Fibroblast of skin of abdomen (primary cell): ENCODE results near the gene TECPR2.

Experiments
- DNase-seq: peaks from one replicate; pipeline ENCODE4 v3.0.0-alpha.2; 2013

Gene TECPR2

DNA sequence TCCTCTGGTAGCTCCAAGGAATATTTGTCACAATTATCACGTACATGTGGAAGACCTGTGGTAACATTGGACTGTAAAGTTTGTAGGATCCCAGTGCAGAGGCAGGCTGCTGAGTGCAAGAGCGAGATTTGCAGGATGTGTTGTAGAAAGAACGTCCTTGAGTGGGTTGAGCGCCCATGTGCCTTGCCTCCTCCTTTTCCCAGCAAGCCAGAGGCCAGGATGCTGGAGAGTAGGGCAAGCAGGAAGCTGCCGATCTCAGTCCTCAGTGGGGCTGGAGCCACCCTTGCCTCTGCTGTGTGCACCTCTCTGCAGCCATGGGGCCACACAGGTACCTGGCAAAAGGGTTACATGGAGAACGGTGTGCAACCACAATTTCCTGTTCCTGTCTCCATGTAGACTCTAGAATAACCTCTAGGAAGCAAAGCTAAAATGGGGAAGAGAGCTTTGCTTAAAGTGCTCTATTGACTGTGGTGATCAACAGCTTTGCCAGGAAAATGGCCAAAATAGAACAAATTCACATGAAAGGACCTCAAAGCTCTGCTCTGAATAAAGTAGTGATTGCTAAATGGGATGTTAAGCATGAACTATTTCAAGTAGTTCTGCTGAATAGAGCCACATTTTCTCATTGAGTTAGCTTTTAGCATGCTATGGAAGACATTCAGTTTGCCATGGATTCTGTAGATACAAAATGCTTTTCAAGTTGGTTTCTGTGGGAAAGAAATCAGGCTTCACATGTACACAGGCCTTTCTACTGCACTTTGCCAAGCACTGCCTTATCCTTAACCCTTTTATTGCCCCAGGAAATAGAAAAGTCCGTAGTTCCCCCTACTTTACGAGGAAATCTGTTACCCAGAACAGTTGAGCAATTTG, 109.4 kb downstream of the TECPR2 start:
- DNase-seq, result no peak

GRCh38 chr14:102472791-102473150, 110.0 kb downstream of the TECPR2 start:
- DNase-seq, result no peak

DNA sequence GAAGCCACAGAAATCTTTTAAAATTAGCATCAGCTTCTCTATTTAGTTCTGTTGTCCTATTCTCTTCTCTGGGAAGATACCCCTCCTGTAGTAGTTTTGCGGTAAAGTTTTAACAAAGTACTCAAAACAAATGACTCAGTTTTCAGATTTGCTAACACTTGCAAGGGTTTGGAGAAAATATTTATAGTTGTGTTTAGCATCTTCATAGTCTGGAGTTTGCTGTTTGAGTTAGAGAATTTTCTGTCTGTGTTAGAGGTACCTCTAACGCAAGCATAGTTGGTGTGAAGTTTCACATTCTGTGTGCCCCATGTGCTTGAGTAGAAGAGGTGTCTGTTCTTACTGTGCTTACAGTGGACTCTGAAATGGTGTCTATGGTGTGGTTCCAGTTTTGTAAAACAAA, 110.8 kb downstream of the TECPR2 start:
- DNase-seq, result no peak

- DNase-seq, result no peak
These were observed 112.2 kb downstream of the TECPR2 start for GRCh38 chr14:102474934-102475333.

- no peak for DNase-seq
These were observed 116.4 kb downstream of the TECPR2 start for GRCh38 chr14:102479107-102479506.

DNA sequence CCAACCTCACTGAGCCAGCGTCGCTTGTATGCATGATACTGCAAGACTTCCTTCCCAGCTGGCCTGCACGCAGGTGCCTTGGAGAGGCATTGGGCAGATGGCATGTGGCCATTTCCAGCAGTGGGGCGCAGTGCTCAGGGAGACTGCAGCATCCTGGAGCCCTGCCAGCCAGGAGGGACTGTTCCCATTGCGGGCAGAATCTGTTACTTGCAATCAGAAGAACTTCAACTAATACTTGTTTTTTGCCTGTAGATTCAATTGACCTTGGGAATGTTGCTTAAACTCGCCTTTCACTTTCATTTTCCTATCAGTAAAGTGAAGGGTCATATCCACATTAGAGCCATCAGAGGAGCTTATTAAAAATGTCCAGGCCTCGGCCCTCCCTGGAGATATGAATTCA, 117.0 kb downstream of the TECPR2 start:
- no peak for DNase-seq

DNA sequence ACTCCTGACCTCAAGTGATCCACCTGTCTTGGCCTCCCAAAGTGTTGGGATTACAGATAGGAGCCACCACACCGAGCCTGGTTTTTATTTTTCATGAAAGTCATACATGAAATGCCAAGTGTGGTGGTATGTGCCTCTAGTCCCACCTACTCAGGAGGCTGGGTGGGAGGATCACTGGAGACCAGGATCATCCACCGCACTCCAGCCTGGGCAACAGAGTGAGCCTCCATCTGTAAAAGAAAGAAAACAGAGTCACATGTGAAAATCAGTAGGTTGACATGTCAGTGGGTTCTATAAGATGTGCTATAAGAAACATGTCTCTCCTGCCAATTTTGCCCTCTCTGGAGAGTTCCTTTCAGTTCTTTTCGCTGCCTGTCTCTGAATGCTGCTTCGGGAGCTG, 118.6 kb downstream of the TECPR2 start:
- DNase-seq, result no peak

DNA sequence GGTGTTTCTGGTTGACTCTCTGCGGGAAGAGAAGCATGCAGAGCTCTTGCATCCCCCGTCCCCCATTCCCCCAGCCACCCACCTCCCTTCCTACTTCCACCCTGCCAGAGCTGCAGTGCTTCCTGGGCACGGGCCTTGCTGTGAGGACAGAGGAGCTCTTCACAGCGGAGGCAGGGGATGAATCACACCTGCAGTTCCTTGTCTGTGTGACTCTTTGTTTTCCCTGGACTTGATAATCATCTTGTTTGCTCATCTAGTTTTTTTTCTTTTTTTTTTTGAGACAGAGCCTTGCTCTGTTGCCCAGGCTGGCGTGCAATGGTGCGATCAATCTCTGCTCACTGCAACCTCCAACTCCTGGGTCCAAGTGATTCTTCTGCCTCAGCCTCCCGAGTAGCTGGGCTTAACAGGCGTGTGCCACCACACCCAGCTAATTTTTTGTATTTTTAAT, 119.1 kb downstream of the TECPR2 start:
- DNase-seq, result no peak

DNA sequence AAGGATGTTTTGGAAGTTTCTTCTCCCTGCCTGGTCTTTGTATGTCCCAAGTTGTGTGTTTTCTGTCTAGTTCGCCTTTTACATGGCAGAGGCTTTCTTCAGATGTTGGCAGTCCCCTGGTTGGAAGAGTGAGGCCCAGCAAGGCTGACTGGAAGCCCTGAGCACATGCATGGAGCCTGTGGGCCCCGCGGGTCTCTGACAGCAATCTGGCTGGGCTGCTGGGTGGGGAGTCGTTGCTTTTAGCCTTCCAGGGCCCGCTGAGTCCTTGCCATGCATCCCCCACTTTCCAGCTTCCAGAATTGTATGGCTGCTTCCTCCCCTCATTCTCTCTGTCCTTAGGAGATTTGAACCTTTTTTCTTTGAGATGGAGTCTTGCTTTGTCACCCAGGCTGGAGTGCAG, 121.6 kb downstream of the TECPR2 start:
- DNase-seq, result no peak

DNA sequence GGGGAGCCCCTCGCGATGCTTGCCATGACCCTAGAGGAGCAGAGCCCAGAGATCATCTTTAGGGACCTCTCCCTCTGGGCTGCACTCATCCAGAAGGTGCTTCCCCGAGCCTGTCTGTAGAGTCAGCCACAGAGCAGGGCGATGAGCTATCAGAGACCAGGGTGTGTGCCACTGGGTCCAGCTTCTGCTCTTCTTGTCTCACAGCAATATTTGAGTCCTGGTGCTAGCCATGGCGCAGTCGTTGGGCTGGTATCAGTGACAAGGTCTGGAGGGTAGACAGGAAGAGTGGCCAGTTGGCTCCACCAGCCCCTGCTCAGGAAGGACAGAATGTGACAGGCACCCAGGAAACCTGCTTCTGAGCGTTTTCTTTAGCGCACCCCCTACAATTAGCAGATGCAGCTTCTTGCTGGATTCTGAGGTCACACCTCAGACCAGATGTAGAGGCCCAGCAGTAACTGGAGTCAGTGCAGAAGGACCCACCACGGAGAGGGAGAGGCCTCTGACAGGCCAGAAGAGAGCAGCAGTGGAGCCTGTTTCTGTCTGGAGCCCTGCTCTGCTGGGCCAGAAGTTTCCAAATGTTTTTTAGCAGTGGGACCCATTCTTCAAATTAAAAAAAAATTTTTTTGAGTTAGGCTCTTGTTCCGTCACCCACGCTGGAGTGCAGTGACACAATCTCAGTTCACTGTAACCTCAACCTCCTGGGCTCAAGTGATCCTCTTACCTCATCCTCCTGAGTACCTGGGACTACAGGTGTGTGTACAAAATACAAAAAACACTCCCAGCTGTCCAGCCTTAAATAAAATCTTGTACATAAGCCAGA, 123.2 kb downstream of the TECPR2 start:
- DNase-seq, result no peak

- DNase-seq, result no peak
These were observed 123.9 kb downstream of the TECPR2 start for GRCh38 chr14:102486513-102487203.

DNA sequence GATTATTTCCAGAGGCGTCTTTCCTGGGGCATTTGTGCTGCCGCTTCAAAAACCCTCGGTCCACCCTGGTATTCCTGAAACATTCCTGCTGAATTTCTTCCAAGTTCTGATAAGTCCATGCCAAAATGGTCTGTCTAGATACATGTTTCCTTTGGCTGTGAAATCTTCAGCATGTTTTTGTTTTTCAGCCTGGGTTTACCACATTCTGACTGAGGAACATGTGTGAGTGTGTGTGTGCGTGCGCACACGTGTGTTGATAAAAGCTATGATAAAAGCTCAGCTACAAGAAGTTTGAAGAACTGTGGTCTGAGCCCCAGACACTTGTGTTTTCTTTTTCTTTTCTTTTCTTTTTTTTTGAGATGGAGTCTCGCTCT, 124.5 kb downstream of the TECPR2 start:
- DNase-seq, result no peak

GRCh38 chr14:102490456-102490855, 127.7 kb downstream of the TECPR2 start:
- no peak for DNase-seq

DNA sequence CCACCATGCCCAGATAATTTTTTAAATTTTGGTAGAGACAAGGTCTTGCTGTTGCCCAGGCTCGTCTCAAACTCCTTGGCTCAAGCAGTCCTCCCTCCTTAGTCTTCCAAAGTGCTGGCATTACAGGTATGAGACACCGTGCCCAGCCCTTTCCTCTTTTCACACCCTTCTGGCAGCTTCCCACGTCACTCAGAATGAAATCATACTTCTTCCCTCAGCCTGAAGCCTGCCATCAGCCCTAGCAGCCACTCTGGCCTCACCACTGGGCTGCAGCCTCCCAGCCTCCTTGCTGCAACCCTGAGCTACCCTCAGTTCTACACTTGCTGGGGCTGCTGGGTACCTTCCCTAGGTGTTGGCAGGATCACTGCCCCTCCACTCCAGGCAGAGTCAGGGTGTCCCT, 128.6 kb downstream of the TECPR2 start:
- no peak for DNase-seq

DNA sequence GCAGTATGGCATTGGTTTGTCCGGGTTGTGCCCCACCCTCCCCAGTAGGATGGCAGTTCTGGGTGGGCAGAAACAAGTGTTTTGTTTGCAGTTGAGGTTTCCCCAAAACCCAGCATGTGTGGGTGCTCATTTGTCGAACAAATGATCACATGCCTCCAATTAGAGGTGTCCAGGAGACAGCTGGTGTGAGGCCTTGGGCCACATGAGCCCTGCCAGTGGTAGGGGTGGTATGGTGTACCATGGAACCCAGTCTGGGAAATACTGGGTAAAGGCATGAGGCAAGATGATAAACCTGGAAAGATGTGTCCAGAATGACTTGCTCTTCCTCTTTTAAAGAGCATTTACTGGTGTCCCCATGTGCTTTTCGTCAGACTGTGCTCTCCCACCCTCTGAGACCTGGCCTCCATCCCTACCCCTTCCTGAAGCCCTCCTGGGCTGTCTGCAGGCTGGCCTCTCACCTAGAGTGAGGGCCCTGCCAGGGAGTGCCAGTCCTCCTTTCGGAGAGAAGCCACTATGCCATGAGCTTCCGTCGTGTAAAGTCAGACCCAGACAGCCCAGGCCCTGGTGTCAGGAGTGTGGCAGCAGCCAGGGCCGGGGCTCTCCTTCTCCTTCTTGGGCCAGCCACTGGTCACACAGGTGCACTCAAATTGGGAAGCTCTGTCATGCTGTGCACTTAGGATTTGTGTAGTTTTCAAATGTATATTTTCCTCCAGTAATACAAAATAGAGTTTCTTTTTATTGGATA, 129.2 kb downstream of the TECPR2 start:
- no peak for DNase-seq

DNA sequence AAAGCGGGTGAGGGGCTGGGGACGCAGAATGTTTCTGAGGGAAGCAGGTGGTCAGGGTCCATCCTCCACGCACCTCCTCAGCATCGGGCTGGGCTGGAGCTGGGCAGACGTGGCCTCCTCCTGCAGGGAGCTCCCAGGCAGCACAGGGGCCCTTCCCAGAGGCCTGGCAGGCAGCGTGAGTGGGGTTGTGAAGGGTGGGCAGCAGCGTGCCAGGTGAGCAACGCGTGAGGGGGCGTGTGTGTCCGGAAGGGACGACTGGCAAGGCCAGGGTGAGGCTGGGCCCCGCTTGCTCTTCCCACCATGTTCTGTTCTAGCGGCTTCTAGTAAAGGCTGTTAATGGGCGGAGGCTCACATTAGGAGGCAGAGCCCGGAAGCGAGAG, 129.8 kb downstream of the TECPR2 start:
- DNase-seq, result no peak

- DNase-seq, result no peak
These were observed 130.4 kb downstream of the TECPR2 start for GRCh38 chr14:102493096-102493495.

DNA sequence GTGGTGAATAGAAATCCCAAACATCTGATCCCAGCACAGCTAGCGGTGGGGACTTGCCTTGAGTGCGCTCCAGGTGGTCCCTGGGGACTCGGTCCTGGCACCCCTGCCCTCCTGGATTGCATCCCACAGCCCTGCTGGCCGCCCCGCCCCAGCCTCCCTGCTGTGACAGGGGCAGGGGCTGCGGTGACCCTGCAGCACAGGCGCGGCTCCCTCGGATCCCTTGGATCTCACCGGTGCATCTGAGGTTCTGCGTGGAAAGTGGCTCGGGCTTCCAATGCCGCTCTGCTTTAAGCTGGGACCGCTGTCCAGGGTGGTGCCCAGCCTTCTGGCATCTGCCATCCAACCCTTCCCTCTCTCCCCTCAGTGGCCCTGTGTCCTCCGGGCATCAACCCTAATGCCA, 130.8 kb downstream of the TECPR2 start:
- DNase-seq, result no peak

DNA sequence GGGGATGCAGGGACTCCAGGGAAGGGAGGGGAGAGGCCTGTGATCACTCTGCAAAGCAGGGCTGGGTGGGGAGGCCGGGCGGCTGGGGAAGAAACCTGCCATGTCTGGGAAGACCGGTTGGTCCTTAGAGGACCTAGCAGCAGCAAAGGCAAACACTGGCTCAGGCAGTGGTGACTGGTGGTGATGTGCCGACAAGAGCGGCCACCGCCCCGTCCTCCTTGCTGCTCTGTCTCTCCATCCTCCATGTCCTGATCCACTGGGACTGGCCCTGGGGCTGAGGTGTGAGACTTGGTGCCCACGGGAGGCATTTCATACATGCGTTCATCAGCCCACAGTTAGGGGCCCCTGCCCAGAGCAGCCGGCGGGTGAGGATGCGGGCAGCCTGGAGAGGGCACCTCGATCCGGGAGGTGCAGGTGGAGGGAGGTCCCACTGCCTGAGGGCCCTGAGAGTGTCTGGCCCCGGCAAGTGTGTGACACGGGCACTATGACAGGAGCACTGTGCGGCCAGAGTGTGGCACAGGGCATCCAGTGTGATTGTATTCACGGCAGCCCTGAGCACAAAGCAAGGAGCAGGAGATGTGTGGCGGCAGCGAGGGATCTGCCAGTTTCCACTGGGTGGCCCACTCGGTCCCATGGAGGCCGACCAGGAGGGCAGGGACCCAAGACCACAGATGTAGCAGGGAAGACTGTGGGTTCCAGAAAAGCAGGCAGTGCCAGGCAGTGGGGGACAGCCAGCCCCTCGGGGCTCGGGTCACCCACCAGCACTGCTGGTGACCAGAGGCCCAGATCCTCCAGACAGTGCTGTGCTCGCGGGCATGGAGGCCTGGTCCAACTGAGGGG, 133.0 kb downstream of the TECPR2 start:
- no peak for DNase-seq

- no peak for DNase-seq
These were observed 133.6 kb downstream of the TECPR2 start for GRCh38 chr14:102496331-102496691.

DNA sequence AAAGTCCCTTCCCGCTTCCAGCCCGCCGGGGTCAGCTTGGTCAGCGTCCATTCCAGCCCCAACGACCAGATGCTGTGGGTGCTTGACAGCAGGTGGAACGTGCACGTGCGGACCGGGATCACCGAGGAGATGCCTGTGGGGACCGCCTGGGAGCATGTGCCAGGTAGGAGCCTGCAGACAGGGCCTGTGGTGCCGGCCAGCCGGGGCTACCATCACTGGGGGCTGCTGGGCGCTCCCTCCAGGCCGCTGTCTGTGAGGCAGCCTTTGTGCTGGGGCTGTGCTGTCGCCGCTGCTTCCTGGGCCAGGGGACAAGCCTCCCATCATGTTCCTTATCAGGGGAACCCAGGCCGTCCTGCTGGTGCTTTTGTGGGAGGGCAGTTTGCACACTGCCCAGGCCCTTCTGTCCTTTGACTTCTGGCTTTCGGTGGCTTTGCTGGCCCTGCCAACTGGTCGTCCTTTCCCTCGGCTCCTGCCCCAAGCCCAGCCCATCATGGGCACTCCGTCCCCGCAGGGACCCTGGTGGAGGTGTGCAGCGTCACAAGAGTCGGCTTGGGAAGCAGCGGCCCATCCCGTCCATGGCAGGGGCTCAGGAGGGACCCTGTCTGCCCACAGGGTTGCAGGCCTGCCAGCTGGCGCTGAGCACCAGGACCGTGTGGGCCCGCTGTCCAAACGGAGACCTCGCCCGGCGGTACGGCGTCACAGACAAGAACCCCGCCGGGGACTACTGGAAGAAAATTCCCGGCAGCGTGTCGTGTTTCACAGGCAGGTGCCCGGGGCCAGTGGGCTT, 134.4 kb downstream of the TECPR2 start:
- DNase-seq, result no peak
